ENCODE measurements around the gene ANKFN1.
A peak's percentile ranks its signal among the peaks of the same experiment; 100 is the strongest.

ANKFN1 gene

GRCh38 chr17:56289321-56289720 lies 136.0 kb downstream of the ANKFN1 start:
- no peak for DNase-seq (ENCODE audit: low read depth)

DNA sequence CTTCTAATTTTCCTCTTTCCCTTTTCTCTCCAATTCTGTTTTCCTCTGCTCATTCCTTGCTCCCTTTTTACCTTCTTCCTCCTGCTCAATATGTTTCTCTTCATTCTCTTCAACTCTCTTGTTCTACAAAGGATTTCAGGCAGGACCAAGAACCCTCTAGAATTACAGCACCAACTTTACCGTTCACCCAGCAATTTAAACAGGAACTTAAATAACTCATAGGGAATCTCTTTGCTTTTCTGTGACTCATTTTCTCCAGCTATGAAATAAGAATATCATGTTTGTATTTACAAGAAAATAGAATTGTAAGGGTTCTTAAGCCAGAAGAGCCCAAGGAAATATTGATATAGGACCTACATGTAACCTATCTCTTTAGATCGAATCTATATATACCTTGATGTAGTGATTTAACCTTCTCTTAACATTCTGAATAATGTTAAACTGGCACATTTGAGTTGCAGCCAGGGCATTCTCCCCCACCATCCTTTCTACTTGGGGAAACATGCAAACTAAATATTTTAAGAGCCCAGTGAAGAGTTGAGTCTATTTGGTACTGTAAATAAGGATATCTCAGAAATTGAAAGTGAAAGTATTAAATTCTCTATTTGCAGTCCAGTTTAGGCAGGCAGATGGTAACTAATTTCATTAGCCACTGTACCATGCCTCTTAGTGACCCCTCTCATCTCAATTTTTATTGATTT lies 137.0 kb downstream of the ANKFN1 start:
- no peak for DNase-seq (ENCODE audit: low read depth)

DNA sequence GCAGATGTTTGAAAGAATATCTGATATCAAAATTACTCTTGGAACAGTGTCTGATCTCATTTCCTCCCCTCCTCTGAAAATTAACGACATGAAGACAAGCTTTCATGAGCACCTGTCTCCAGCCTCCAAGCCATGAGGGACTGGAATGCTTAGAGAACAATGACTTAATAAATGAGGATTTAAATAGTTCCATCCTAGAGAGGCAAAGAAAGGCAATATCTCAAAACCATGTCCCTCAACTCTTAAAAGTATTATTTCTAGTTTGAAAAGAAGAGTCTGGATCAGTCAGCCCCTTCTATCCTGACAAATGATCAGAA lies 137.5 kb downstream of the ANKFN1 start:
- DNase-seq (ENCODE audit: low read depth) = no peak

DNA sequence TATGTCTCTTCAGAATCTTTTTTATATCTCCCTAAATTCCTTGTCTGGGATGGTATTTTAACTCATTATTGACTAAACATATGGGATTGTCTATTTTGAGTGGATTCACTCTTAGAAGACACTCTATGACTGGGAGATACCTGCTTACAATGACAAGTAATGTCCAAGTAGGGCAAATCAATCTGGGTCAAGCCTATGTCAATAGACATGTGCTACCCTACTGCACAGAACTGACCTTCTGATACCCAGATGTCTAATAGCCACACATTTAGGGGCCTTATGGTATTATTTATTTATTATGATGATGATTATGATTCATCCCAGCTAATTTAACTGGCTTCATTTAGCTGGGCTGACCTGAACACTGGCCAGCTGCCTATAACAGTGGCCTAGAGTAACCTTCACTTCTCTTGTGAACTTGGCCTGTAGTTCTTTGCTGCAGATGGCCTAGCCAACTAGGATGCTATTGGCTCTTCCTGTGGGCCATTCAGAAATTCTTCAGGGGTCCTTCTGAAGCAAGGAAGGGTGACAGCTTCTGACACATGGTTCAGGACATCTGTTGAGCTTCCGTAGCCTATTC lies 138.0 kb downstream of the ANKFN1 start:
- no peak for DNase-seq (ENCODE audit: low read depth)

- peak; percentile 18 for DNase-seq (ENCODE audit: low read depth)
Measured at GRCh38 chr17:56292010-56292409, 138.7 kb downstream of the ANKFN1 start.

DNA sequence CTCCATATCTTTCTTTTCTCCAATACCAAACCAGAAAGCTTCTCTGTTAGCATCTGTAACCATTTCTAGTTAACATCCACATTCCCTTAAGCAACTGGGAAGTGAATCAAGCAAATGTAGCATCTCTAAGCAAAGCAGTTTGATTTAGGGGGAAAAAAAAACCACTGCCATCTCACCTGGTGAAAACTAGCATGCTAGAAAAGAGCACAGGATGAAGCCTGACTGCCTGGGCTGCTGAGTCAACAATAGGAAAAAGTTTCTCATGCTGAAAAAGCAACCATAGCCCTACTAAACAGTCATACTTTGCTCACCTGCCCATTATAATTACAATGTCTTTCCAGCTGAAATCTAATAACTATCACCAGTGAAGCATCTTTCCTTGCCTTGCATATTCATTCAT lies 139.3 kb downstream of the ANKFN1 start:
- no peak for DNase-seq (ENCODE audit: low read depth)

GRCh38 chr17:56297184-56297583 lies 143.9 kb downstream of the ANKFN1 start:
- no peak for DNase-seq (ENCODE audit: low read depth)

- DNase-seq (ENCODE audit: low read depth) = no peak
Measured at GRCh38 chr17:56298846-56299245, 145.6 kb downstream of the ANKFN1 start.

DNA sequence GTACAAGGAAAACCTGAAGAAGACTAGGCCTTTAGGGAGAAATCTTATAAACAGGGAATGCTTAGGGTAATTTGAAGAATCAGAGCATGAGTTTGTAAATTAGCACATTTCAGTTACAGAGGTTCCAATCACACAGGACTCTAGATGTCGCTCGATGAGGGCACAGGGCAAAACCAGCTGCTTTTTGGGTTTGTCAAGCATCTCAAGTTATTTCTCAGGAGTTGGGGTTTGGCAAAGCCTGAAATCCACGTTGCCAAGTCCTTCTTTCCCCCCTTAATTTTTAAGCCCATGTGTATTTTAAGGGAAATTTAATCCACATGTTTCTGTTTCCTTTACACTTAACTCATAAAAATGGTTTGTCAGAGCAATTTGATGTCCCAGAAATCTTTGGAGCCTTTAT lies 146.9 kb downstream of the ANKFN1 start:
- DNase-seq (ENCODE audit: low read depth) = no peak

- DNase-seq (ENCODE audit: low read depth) = no peak
Measured at GRCh38 chr17:56305007-56305406, 151.7 kb downstream of the ANKFN1 start.

GRCh38 chr17:56309897-56310296 lies 156.6 kb downstream of the ANKFN1 start:
- no peak for DNase-seq (ENCODE audit: low read depth)

DNA sequence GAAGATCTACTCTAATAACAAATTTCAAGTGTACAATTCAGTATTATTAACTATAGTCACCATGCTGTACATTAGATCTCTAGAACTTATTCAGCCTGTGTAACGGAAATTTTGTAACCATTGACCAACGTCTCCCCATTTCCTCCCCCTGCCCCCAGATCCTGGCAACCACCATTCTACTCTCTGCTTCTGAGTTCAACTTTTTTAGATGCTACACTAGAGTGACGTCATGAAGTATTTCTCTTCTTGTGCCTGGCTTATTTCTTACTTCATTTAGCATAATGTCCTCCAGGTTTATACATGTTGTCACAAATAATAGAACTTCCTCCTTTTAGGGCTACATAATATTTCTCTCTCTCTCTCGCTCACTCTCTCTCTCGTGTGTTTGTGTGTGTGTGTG lies 157.5 kb downstream of the ANKFN1 start:
- no peak for DNase-seq (ENCODE audit: low read depth)

GRCh38 chr17:56313201-56313600 lies 159.9 kb downstream of the ANKFN1 start:
- no peak for DNase-seq (ENCODE audit: low read depth)

DNA sequence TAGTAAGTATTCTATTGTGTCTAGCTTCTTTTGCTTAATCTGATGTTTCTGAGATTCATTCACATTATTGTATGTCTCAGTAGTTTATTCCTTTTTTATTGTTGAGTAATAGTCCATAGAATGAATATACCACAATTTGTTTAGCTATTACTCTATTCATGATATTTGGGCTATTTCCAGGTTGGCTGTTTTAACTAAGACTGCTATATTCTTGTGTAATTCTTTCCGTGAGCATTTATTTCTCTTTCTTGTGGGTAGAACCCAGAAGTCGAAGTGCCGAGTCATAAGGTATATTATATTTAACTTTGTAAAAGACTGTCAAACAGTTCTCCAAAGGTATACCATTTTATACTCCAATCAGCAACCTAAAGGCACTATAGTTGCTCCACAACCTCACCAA lies 160.8 kb downstream of the ANKFN1 start:
- DNase-seq (ENCODE audit: low read depth) = no peak

DNA sequence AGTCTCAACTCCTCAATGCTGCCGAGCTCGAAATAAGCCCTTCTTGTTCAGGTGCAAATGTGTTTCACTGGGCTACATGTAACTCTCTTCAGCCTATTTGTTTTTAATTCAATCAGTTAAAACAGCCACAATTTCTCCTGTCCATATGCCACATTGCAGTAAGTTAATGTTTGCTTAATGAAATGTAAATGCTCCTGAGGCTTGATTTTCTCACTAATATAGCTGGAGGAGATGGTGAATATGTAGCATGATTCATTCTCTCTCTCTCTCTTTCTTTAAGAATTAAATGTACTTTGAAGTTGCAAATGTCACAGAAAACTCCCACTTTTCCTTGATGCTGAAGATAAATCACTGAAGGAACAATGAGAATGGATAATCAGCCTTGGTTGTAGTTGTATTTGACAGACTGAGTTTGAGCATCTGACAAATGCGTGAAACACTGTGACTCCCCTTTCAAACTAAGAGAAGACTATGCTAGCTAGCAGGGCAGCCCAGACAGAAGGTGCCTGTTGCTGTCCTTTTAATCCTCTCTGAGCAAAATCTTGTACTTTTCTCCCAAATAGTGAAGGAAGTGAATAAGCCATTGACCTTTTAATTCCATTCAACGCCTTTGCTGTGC lies 161.8 kb downstream of the ANKFN1 start:
- no peak for DNase-seq (ENCODE audit: low read depth)

- no peak for DNase-seq (ENCODE audit: low read depth)
Measured at GRCh38 chr17:56316604-56317003, 163.3 kb downstream of the ANKFN1 start.

DNA sequence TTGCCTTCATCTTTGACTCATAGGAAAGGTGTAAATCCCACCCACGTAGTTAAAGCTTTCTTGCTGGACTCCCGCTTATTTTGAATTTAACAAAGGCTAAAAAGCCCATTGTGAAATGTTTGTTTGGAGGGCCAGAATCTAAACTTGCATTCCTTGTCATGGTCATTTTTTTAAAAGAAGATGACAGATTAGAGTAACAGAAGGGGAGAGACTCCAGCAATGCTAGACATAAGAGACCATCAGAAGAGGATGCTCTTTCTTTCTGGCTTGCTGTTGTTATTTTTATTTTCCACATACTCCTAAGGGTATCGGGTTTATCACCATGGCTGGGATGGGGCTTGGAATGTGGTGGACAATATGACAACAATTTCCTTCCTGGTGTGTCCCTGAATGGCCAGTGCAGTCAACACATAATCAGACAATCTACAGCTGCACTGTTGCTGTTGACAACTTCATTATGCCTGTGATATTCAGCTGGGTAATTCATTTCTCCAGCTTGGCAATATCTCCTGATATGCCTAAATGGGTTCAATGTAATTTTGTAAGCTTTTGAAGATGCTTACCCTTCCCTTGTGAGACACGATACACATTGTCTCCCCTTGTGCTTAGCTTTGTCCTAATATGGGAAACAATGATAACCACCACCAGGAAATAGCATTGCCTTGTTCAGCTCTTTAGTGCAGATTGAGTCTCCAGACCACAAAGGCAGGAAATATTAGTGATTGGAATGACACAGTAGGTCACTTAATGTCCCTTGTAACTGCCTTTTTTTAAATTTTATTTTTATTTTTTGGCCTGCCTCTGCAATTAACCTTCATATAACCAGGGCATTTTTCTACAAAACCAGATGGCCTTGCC lies 164.3 kb downstream of the ANKFN1 start:
- no peak for DNase-seq (ENCODE audit: low read depth)

- DNase-seq (ENCODE audit: low read depth) = peak; percentile 10
Measured at GRCh38 chr17:56319531-56319930, 166.3 kb downstream of the ANKFN1 start.

GRCh38 chr17:56320443-56320842 lies 167.2 kb downstream of the ANKFN1 start:
- DNase-seq (ENCODE audit: low read depth) = no peak

GRCh38 chr17:56322991-56323390 lies 169.7 kb downstream of the ANKFN1 start:
- no peak for DNase-seq (ENCODE audit: low read depth)

- no peak for DNase-seq (ENCODE audit: low read depth)
Measured at GRCh38 chr17:56324676-56325075, 171.4 kb downstream of the ANKFN1 start.

DNA sequence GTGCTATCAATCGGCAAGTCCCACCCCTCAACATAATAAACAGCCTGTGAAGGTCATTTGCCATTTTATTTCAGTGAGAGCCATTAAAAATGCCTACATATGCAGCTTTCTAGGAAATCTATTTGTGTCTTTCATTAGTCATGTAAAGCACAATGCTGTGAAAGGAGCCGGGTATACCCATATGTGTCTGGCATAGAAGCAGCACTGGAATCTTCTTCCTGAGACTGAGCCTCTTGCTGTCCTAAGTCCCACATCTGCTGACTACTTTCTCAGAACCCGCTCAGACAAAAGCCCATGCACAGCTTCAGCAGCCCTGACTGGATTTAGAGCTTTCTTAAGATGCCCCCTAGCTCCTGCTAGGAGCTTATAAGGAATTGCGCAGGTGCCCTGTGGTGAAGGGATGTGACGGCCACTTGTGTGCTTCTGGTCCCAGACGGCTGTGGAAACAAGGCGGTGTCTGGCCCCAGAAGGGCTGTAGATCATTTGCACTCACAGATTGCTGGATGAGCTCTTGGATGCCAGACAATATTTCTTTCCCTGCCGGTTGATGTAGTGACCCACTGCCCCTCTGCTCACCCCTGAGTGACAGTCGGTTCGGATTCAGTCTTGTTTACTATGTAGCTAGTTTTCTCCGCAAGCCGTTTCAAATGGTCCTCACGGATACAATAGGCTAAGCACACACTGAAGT lies 172.2 kb downstream of the ANKFN1 start:
- DNase-seq (ENCODE audit: low read depth) = no peak

Data from non-pigmented ciliary epithelial cell (primary cell).